CD14-positive monocyte (primary cell): Measurements from ENCODE around the gene APC2. TPM values are rescaled to one million over a fixed set of nuclear protein-coding genes. Genes with fewer than 3 reads are reported as not detected.

Experiments
- DNase-seq, 3 donors: peaks; one replicate each; pipeline ENCODE4 v3.0.0-alpha.2; 2011 to 2022
- H2AFZ ChIP-seq: 2 replicates; pipeline ENCODE4 v1.6.0; 2012; ENCODE audit warnings: mild to moderate bottlenecking, low read depth, low read length, inconsistent platforms; ENCODE audit not compliant: insufficient read depth, poor library complexity, severe bottlenecking
- H3K27ac ChIP-seq, 2 donors: 1 replicate in 1 of 2; 2 replicates in 1 of 2; pipeline ENCODE4 v1.5.1; 2012 to 2013; ENCODE audit warnings: low read length in 2 of 2, control low read depth in 1 of 2, inconsistent platforms in 1 of 2, low read depth in 1 of 2, mild to moderate bottlenecking in 1 of 2
- H3K27me3 ChIP-seq, 2 donors: one replicate each; pipeline versions ENCODE4 v1.6.0 to v1.6.1; 2011 to 2013; ENCODE audit warnings: low read length in 2 of 2; ENCODE audit not compliant: control insufficient read depth in 2 of 2, insufficient read depth in 2 of 2
- H3K36me3 ChIP-seq, 2 donors: replicated peaks in 1 of 2; 1 replicate in 1 of 2; 2 replicates in 1 of 2; pipeline versions ENCODE4 v1.5.1 to v1.6.1; 2012 to 2013; ENCODE audit warnings: low read length in 2 of 2, control low read depth in 1 of 2, inconsistent platforms in 1 of 2, mild to moderate bottlenecking in 1 of 2; ENCODE audit not compliant: insufficient read depth in 2 of 2, control insufficient read depth in 1 of 2
- H3K4me1 ChIP-seq, 2 donors: 1 replicate in 1 of 2; 2 replicates in 1 of 2; pipeline versions ENCODE4 v1.5.1 to v1.6.1; 2012 to 2013; ENCODE audit warnings: low read length in 2 of 2, control low read depth in 1 of 2, inconsistent platforms in 1 of 2, mild to moderate bottlenecking in 1 of 2, moderate library complexity in 1 of 2; ENCODE audit not compliant: insufficient read depth in 2 of 2, control insufficient read depth in 1 of 2
- H3K4me2 ChIP-seq: replicated peaks from 2 replicates; pipeline ENCODE3; 2012; ENCODE audit warnings: low read length, moderate library complexity, mild to moderate bottlenecking; ENCODE audit not compliant: poor library complexity, severe bottlenecking; ENCODE audit errors: extremely low read depth
- H3K4me3 ChIP-seq, 3 experiments: fragments of 200-600 bp in 1 of 3; sonication (generic) in 1 of 3; replicated peaks in 1 of 3; 1 replicate in 2 of 3; 2 replicates in 1 of 3; pipeline ENCODE4 v1.5.1; 2011 to 2013; ENCODE audit warnings: low read length in 3 of 3, mild to moderate bottlenecking in 3 of 3, control low read depth in 2 of 3, low read depth in 2 of 3, inconsistent platforms in 1 of 3, moderate library complexity in 1 of 3
- H3K79me2 ChIP-seq: 2 replicates; pipeline ENCODE4 v1.6.0; 2012; ENCODE audit warnings: mild to moderate bottlenecking, control low read depth, inconsistent platforms, low read length, moderate library complexity; ENCODE audit not compliant: insufficient read depth
- H3K9ac ChIP-seq: 2 replicates; pipeline ENCODE4 v1.6.0; 2017; ENCODE audit warnings: low read length, mild to moderate bottlenecking; ENCODE audit not compliant: insufficient read depth, poor library complexity, severe bottlenecking
- H3K9me3 ChIP-seq, 2 donors: replicated peaks in 1 of 2; 1 replicate in 1 of 2; 2 replicates in 1 of 2; pipeline versions ENCODE4 v1.5.1 to v1.6.1; 2012 to 2013; ENCODE audit warnings: low read length in 2 of 2, control low read depth in 1 of 2; ENCODE audit not compliant: control insufficient read depth in 1 of 2, insufficient read depth in 1 of 2
- H4K20me1 ChIP-seq: 2 replicates; pipeline ENCODE4 v1.6.0; 2012; ENCODE audit warnings: mild to moderate bottlenecking, low read length, control low read depth, moderate library complexity; ENCODE audit not compliant: insufficient read depth
- H3K27ac Mint-ChIP-seq, 7 donors: one replicate each; pipeline ENCODE4 v1.8.0; 2020; ENCODE audit warnings: mild to moderate bottlenecking in 7 of 7, mixed read lengths in 7 of 7, moderate library complexity in 6 of 7, inconsistent platforms in 2 of 7
- H3K27me3 Mint-ChIP-seq, 3 donors: one replicate each; pipeline ENCODE4 v1.8.0; 2021 to 2022; ENCODE audit warnings: low read depth in 3 of 3, mild to moderate bottlenecking in 3 of 3, mixed read lengths in 3 of 3, moderate library complexity in 3 of 3, inconsistent platforms in 1 of 3
- H3K36me3 Mint-ChIP-seq, 2 donors: one replicate each; pipeline ENCODE4 v1.8.0; 2020; ENCODE audit warnings: mixed read lengths in 2 of 2, inconsistent platforms in 1 of 2, mild to moderate bottlenecking in 1 of 2
- H3K4me1 Mint-ChIP-seq: one replicate; pipeline ENCODE4 v1.8.0; 2020; ENCODE audit warnings: mild to moderate bottlenecking, mixed read lengths
- H3K4me3 Mint-ChIP-seq, 2 donors: one replicate each; pipeline ENCODE4 v1.8.0; 2020; ENCODE audit warnings: mild to moderate bottlenecking in 2 of 2, mixed read lengths in 2 of 2, moderate library complexity in 1 of 2
- H3K9me3 Mint-ChIP-seq, 7 donors: one replicate each; pipeline ENCODE4 v1.8.0; 2020 to 2022; ENCODE audit warnings: mixed read lengths in 7 of 7, mild to moderate bottlenecking in 6 of 7, moderate library complexity in 6 of 7, inconsistent platforms in 2 of 7
- CTCF ChIP-seq: fragments of 200-600 bp; IDR thresholded peaks from one replicate; pipeline ENCODE4 v1.8.0; 2022; ENCODE audit warnings: antibody characterized with exemption, mild to moderate bottlenecking
- WGBS: methylation state at CpG from one replicate; pipeline ENCODE4 v1.1.5; 2013; ENCODE audit warnings: missing lambda C conversion rate; ENCODE audit not compliant: insufficient coverage; 5-methylcytosine and 5-hydroxymethylcytosine counted together
- intact Hi-C, 2 donors: fragments of 100-400 bp; cut with micrococcal nuclease; formaldehyde crosslinking; loops; one replicate each; pipeline versions ENCODE4 v1.15.0 to v1.15.1; 2023
- polyA plus RNA-seq, 3 donors: library from polyadenylated mRNA; depleted of rRNA in 1 of 3; unstranded in 2 of 3; stranded (reverse) in 1 of 3; fragments of 300-500 nt in 2 of 3; fragments of >200 nt in 1 of 3; fragmentation: Illumina TruSeq in 2 of 3; gene quantifications; 1 replicate in 2 of 3; 2 replicates in 1 of 3; pipeline ENCODE4 v1.2.3, GENCODE V29; 2012 to 2021

The APC2 gene
- polyA plus RNA-seq, 3 donors, result 0.04 TPM; not detected in 2

- peaks cover 16% of the 10 kb centered on the region for H3K4me1 Mint-ChIP-seq
Measured at GRCh38 chr19:1460033-1460995, 10.4 kb downstream of the APC2 start.

More at GRCh38 chr19:1460033-1460995, 10.4 kb downstream of the APC2 start:
- WGBS, result 96% methylated on average over 33 of the region's 36 CpGs
- H3K9me3 Mint-ChIP-seq, result peaks cover 6 to 11% (median 9%) of the 10 kb centered on the region in 7 donors
- H3K27ac Mint-ChIP-seq, result no peak overlapping the region
- TF ChIP-seq CTCF, result no peak
- H3K4me3 ChIP-seq, result no peak overlapping the region
- H3K27me3 Mint-ChIP-seq, result peaks cover 42 to 62% (median 57%) of the 10 kb centered on the region in 3 donors
- peaks cover 26% of the 10 kb centered on the region for H4K20me1 ChIP-seq
- H3K36me3 Mint-ChIP-seq, result peaks cover 10 to 19% of the 10 kb centered on the region in 2 donors
- H3K79me2 ChIP-seq, result no peaks in the 10 kb centered on the region
- H3K4me2 ChIP-seq, result no peak overlapping the region
- no peaks in the 10 kb centered on the region for H3K36me3 ChIP-seq
- H3K4me1 ChIP-seq, result peaks cover 10 to 17% of the 10 kb centered on the region in 2 donors
- no peak overlapping the region for H3K27ac ChIP-seq
- peaks cover 6 to 19% of the 10 kb centered on the region in 2 donors for H3K9me3 ChIP-seq
- H3K27me3 ChIP-seq, result peaks cover 22 to 40% of the 10 kb centered on the region in 2 donors
- intact Hi-C loops, result no loop called here
- H2AFZ ChIP-seq, result no peak overlapping the region
- DNase-seq, result no peak
- no peak overlapping the region for H3K4me3 Mint-ChIP-seq
- no peak overlapping the region for H3K9ac ChIP-seq
